Measurements from ENCODE around the gene ERGIC1. TPM values are rescaled to one million over a fixed set of nuclear protein-coding genes. Genes with fewer than 3 reads are reported as not detected.

The ERGIC1 gene
- total and polyA plus RNA-seq, 4 experiments from 2014 or later: 10.6 to 51.0 (median 32.3) TPM

GRCh38 chr5:172983542-172984243 is 149.6 kb downstream of the ERGIC1 start, which contains the start of gene ATP6V0E1:
TSS of gene ATP6V0E1 (plus strand) at chr5:172983771. CDS start at chr5:172983861, 90 bp downstream.
- DNase-seq: peak; percentile 89 to 92 (median 90)
- Histone ChIP-seq H3K27me3 (ENCODE audit: insufficient read depth, low read length) (no peaks in the 10 kb centered on the region), H3K9me3 (ENCODE audit: control insufficient read depth in 1 of 2, low read length in 2 of 2) (no peaks in the 10 kb centered on the region), H3K27ac (ENCODE audit: low read depth, low read length) (peak within 1 kb of the TSS; percentile 94), H3K4me3 (ENCODE audit: low read length in 2 of 2) (peak within 1 kb of the TSS; percentile 78 to 96), H3K4me1 (ENCODE audit: insufficient read depth, low read length) (peaks cover 48% of the 10 kb centered on the region), H3K36me3 (ENCODE audit: insufficient read depth, low read length) (peaks cover 10% of the 10 kb centered on the region)
- H3K9me3 Mint-ChIP-seq: peaks cover 0 to 2% (median 0%) of the 10 kb centered on the region in 8 donors
- ChIA-PET POLR2A (ENCODE audit: partially characterized antibody) (interaction anchor here (0.6 to 3.9 kb wide), 25 partner anchors 11 to 934 kb away, joined by 3 to 74 read pairs (median 4); partner anchors contain the start of genes BNIP1, DUSP1 and RPL26L1), CTCF (ENCODE audit: partially characterized antibody) (interaction anchor here (0.6 to 2.8 kb wide), 20 partner anchors 11 to 223 kb away, joined by 3 to 23 read pairs (median 7); partner anchors contain the start of genes BNIP1 and RPL26L1)
- peaks cover 6 to 30% of the 10 kb centered on the region in 2 donors for H3K36me3 Mint-ChIP-seq
- intact Hi-C loops (cut with micrococcal nuclease): loop anchor here (1.0 to 2.0 kb wide), 6 partner anchors 24 to 633 kb away; partner anchors contain the start of genes BNIP1, BOD1, CREBRF and RPL26L1
- H3K4me3 Mint-ChIP-seq: peak within 1 kb of the TSS; percentile 92 to 99 (median 98)
- H3K27me3 Mint-ChIP-seq: no peaks in the 10 kb centered on the region
- H3K4me1 Mint-ChIP-seq: peaks cover 22 to 64% (median 43%) of the 10 kb centered on the region in 4 donors
- H3K27ac Mint-ChIP-seq: peak within 1 kb of the TSS; percentile 95 to 99 (median 99)

DNA sequence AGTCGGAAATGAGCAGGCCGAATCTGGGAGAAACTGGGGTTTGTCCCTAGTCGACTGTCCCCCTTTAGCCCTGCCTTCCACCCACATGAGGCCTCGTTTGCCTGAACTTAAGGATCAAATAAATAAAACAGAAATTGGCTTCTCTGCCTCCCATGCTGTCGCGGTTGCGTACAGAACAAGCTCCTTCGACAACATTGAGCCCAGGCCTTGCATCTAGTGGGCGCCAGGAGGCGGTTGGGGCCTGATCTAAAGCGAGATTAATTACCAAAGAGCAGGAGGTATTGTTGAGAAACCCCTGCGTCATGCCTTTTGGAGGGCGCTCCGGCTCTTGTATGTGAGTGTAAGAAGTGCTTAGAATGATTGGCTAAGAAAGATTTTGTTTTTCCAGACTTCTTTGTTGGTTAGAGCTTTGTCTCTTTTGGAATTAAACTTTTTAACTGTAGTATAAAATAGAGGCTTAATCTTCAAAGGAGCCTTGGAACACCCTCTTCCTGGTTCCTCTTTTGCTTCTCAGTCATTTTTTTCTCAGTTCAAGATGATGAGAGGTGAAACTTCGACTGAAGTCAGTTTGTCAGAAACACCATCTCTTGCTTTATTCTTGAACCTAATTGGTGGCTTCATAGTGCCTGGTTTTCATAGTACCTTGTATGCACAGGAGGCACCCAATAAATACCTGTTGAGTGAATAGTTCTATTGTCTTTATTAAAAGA is 150.3 kb downstream of the ERGIC1 start:
- Mint-ChIP-seq H3K4me1 (peaks cover 23 to 69% (median 46%) of the 10 kb centered on the region in 4 donors), H3K9me3 (peaks cover 0 to 2% (median 0%) of the 10 kb centered on the region in 8 donors), H3K27ac (peak overlapping the region; percentile 95 to 99 (median 99)), H3K4me3 (peak overlapping the region; percentile 92 to 99 (median 98)), H3K36me3 (peaks cover 6 to 35% of the 10 kb centered on the region in 2 donors), H3K27me3 (no peaks in the 10 kb centered on the region)
- Histone ChIP-seq H3K4me3 (ENCODE audit: low read length in 2 of 2) (peak overlapping the region; percentile 78 to 96), H3K4me1 (ENCODE audit: insufficient read depth, low read length) (peaks cover 55% of the 10 kb centered on the region), H3K36me3 (ENCODE audit: insufficient read depth, low read length) (peaks cover 10% of the 10 kb centered on the region), H3K27me3 (ENCODE audit: insufficient read depth, low read length) (no peaks in the 10 kb centered on the region), H3K27ac (ENCODE audit: low read depth, low read length) (peak overlapping the region; percentile 94), H3K9me3 (ENCODE audit: control insufficient read depth in 1 of 2, low read length in 2 of 2) (no peaks in the 10 kb centered on the region)
- DNase-seq: peak; percentile 75 to 91 (median 81)
- POLR2A ChIA-PET (ENCODE audit: partially characterized antibody): interaction anchor here (0.6 to 3.9 kb wide), 22 partner anchors 10 to 933 kb away, joined by 3 to 74 read pairs (median 5); partner anchors contain the start of genes BNIP1, DUSP1 and RPL26L1
- CTCF ChIA-PET (ENCODE audit: partially characterized antibody): interaction anchor here (0.6 to 2.8 kb wide), 17 partner anchors 10 to 168 kb away, joined by 3 to 23 read pairs (median 8); partner anchors contain the start of genes BNIP1 and RPL26L1
- intact Hi-C loops (cut with micrococcal nuclease): loop anchor here (1.0 to 2.0 kb wide), 2 partner anchors 50 to 160 kb away; partner anchors contain the start of gene BNIP1

DNA sequence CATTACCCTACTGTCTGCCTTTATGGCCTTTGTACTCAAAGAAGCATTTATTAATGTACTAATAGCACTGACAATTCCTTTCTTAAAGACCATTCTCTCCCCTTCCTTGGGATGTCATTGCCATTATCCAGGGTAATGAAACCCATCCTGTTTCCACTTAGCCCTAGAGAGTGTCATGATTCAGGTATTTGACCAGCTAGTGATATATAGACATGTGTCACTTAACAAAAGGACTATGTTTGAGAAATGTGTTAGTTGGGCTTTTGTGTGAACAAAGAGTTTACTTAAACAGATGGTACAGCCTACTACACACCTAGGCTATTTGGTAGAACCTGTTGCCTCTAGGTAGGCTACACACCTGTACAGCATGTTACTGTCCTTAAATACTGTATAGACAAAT is 151.5 kb downstream of the ERGIC1 start:
- peaks cover 6 to 36% of the 10 kb centered on the region in 2 donors for H3K36me3 Mint-ChIP-seq
- peaks cover 55% of the 10 kb centered on the region for H3K4me1 ChIP-seq (ENCODE audit: insufficient read depth, low read length)
- DNase-seq: no peak
- intact Hi-C loops (cut with micrococcal nuclease): loop anchor here (2.0 kb wide), 1 partner anchor 49 kb away; no protein-coding TSS in a partner anchor
- H3K9me3 ChIP-seq (ENCODE audit: control insufficient read depth in 1 of 2, low read length in 2 of 2): no peaks in the 10 kb centered on the region
- H3K27me3 Mint-ChIP-seq: no peaks in the 10 kb centered on the region
- peak overlapping the region; percentile 65 to 97 (median 79) for H3K4me3 Mint-ChIP-seq
- CTCF ChIA-PET (ENCODE audit: partially characterized antibody): interaction anchor here (1.2 to 1.3 kb wide), 2 partner anchors 17 to 630 kb away, joined by 3 read pairs; no protein-coding TSS in a partner anchor
- H3K4me1 Mint-ChIP-seq: peaks cover 24 to 70% (median 47%) of the 10 kb centered on the region in 4 donors
- H3K9me3 Mint-ChIP-seq: peaks cover 0 to 2% (median 0%) of the 10 kb centered on the region in 8 donors
- no peak overlapping the region for H3K4me3 ChIP-seq (ENCODE audit: low read length in 2 of 2)
- H3K27ac Mint-ChIP-seq: peak overlapping the region; percentile 31 to 97 (median 88)
- peaks cover 10% of the 10 kb centered on the region for H3K36me3 ChIP-seq (ENCODE audit: insufficient read depth, low read length)
- POLR2A ChIA-PET (ENCODE audit: partially characterized antibody): interaction anchor here (1.1 to 1.8 kb wide), 2 partner anchors 26 to 71 kb away, joined by 3 to 5 read pairs; partner anchors contain the start of gene RPL26L1
- H3K27me3 ChIP-seq (ENCODE audit: insufficient read depth, low read length): no peaks in the 10 kb centered on the region
- H3K27ac ChIP-seq (ENCODE audit: low read depth, low read length): peak overlapping the region; percentile 28

- H3K9me3 ChIP-seq (ENCODE audit: control insufficient read depth in 1 of 2, low read length in 2 of 2): no peaks in the 10 kb centered on the region
- peaks cover 0 to 2% (median 0%) of the 10 kb centered on the region in 8 donors for H3K9me3 Mint-ChIP-seq
- peaks cover 47% of the 10 kb centered on the region for H3K4me1 ChIP-seq (ENCODE audit: insufficient read depth, low read length)
- CTCF ChIA-PET (ENCODE audit: partially characterized antibody): interaction anchor here (1.8 kb wide), 1 partner anchor 156 kb away, joined by 6 read pairs; the partner anchor contains the start of gene BNIP1
- peaks cover 36 to 76% (median 57%) of the 10 kb centered on the region in 4 donors for H3K4me1 Mint-ChIP-seq
- H3K4me3 ChIP-seq (ENCODE audit: low read length in 2 of 2): no peak overlapping the region
- H3K4me3 Mint-ChIP-seq: no peak overlapping the region
- H3K27me3 ChIP-seq (ENCODE audit: insufficient read depth, low read length): no peaks in the 10 kb centered on the region
- peaks cover 22 to 56% of the 10 kb centered on the region in 2 donors for H3K36me3 Mint-ChIP-seq
- no peak for DNase-seq
- H3K27me3 Mint-ChIP-seq: no peaks in the 10 kb centered on the region
- H3K36me3 ChIP-seq (ENCODE audit: insufficient read depth, low read length): peaks cover 10% of the 10 kb centered on the region
- H3K27ac ChIP-seq (ENCODE audit: low read depth, low read length): no peak overlapping the region
- POLR2A ChIA-PET (ENCODE audit: partially characterized antibody): no interaction called here
- intact Hi-C loops (cut with micrococcal nuclease): no loop called here
- no peak overlapping the region for H3K27ac Mint-ChIP-seq
Observed at GRCh38 chr5:172988276-172988675, 154.2 kb downstream of the ERGIC1 start.

DNA sequence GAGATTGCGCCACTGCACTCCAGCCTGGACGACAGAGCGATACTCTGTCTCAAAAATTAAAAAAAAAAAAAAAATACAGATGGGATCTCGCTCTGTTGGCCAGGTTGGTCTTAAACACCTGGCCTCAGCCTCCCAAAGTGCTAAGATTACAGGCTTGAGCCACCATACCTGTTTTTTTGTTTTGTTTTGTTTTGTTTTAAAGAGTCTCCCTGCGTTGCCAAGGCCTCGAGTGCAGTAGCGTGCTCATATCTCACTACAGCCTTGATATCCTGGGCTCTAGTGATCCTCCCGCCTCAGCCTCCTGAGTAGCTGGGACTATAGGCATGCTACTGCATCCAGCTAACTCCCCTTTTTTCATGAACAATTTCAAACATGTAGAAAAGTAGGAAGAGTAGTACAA is 156.7 kb downstream of the ERGIC1 start:
- intact Hi-C loops (cut with micrococcal nuclease): no loop called here
- Histone ChIP-seq H3K36me3 (ENCODE audit: insufficient read depth, low read length) (peaks cover 14% of the 10 kb centered on the region), H3K4me3 (ENCODE audit: low read length in 2 of 2) (no peak overlapping the region), H3K4me1 (ENCODE audit: insufficient read depth, low read length) (peaks cover 40% of the 10 kb centered on the region), H3K9me3 (ENCODE audit: control insufficient read depth in 1 of 2, low read length in 2 of 2) (no peaks in the 10 kb centered on the region), H3K27me3 (ENCODE audit: insufficient read depth, low read length) (no peaks in the 10 kb centered on the region), H3K27ac (ENCODE audit: low read depth, low read length) (no peak overlapping the region)
- no peaks in the 10 kb centered on the region for H3K9me3 Mint-ChIP-seq
- peak overlapping the region in 3 of 7 donors; percentile 17 to 62 (median 51) for H3K27ac Mint-ChIP-seq
- DNase-seq: no peak
- peaks cover 33 to 66% of the 10 kb centered on the region in 2 donors for H3K36me3 Mint-ChIP-seq
- no peaks in the 10 kb centered on the region for H3K27me3 Mint-ChIP-seq
- H3K4me1 Mint-ChIP-seq: peaks cover 35 to 68% (median 48%) of the 10 kb centered on the region in 4 donors
- CTCF ChIA-PET (ENCODE audit: partially characterized antibody): interaction anchor here (1.6 kb wide), 1 partner anchor 154 kb away, joined by 3 read pairs; no protein-coding TSS in a partner anchor
- H3K4me3 Mint-ChIP-seq: peak overlapping the region in 1 of 8 donors; percentile 30
- POLR2A ChIA-PET (ENCODE audit: partially characterized antibody): interaction anchor here (0.9 to 1.3 kb wide), 2 partner anchors 11 to 66 kb away, joined by 3 read pairs; no protein-coding TSS in a partner anchor

DNA sequence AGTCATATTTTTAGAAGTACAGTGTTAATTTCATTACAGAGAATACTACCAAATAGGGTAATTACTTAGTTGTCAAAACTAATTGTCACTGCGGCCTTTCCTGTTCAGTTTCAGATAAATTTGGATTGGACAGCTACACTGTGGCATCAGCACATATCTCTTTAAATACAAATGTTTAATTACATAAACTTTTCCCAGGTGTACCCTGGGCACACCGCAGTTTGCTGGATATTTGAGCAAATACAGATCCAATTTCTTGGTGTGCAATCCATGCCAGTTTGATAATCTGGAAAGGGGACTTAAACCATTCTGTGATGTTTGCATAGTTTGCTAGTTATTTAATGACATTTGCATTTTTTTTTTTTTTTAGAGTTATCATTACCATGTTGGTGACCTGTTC is 160.4 kb downstream of the ERGIC1 start:
- peaks cover 26 to 49% (median 35%) of the 10 kb centered on the region in 4 donors for H3K4me1 Mint-ChIP-seq
- no peak for DNase-seq
- H3K4me1 ChIP-seq (ENCODE audit: insufficient read depth, low read length): peaks cover 27% of the 10 kb centered on the region
- ChIA-PET POLR2A (ENCODE audit: partially characterized antibody) (interaction anchor here (4.0 kb wide), 1 partner anchor 10 kb away, joined by 17 read pairs; the partner anchor contains the start of gene ATP6V0E1), CTCF (ENCODE audit: partially characterized antibody) (interaction anchor here (1.1 kb wide), 1 partner anchor 10 kb away, joined by 4 read pairs; the partner anchor contains the start of gene ATP6V0E1)
- H3K9me3 ChIP-seq (ENCODE audit: control insufficient read depth in 1 of 2, low read length in 2 of 2): no peaks in the 10 kb centered on the region
- H3K27ac ChIP-seq (ENCODE audit: low read depth, low read length): no peak overlapping the region
- no peaks in the 10 kb centered on the region for H3K27me3 ChIP-seq (ENCODE audit: insufficient read depth, low read length)
- peak overlapping the region in 2 of 7 donors; percentile 83 to 92 for H3K27ac Mint-ChIP-seq
- no peak overlapping the region for H3K4me3 Mint-ChIP-seq
- no peak overlapping the region for H3K4me3 ChIP-seq (ENCODE audit: low read length in 2 of 2)
- H3K27me3 Mint-ChIP-seq: no peaks in the 10 kb centered on the region
- H3K36me3 ChIP-seq (ENCODE audit: insufficient read depth, low read length): peaks cover 13% of the 10 kb centered on the region
- H3K9me3 Mint-ChIP-seq: no peaks in the 10 kb centered on the region
- peaks cover 34 to 55% of the 10 kb centered on the region in 2 donors for H3K36me3 Mint-ChIP-seq
- intact Hi-C loops (cut with micrococcal nuclease): no loop called here

Measured in CD4-positive, alpha-beta memory T cell (primary cell).